SK-N-SH (cell line): ENCODE results near the gene COX4I2. TPM values are rescaled to one million over a fixed set of nuclear protein-coding genes. Genes with fewer than 3 reads are reported as not detected.

Experiments used
- CTCF ChIA-PET: fragments of 300-600, 350-600 bp; formaldehyde crosslinking; extraction: SDS; loops from one replicate; lab custom pipeline; 2021; lab: Yijun Ruan, JAX
- POLR2A ChIA-PET: fragments of 350-600 bp; sonication (Branson Sonifier 250); formaldehyde crosslinking; extraction: SDS; loops from one replicate; lab custom pipeline; 2020; ENCODE audit warnings: antibody characterized with exemption, inconsistent platforms; lab: Yijun Ruan, JAX
- DNase-seq: peaks from one replicate; pipeline ENCODE4 v3.0.0; 2012
- H2AFZ ChIP-seq: fragments of 200-600 bp; sonication (generic); 2 replicates; pipeline ENCODE4 v1.8.1; 2016; ENCODE audit warnings: antibody characterized with exemption, mild to moderate bottlenecking, low read depth
- H3F3A ChIP-seq: fragments of 200-600 bp; sonication (generic); replicated peaks from 2 replicates; pipeline ENCODE3; 2016; ENCODE audit warnings: antibody characterized with exemption, mild to moderate bottlenecking; ENCODE audit not compliant: insufficient read depth
- H3K27ac ChIP-seq, 2 experiments: fragments of 200-500 bp in 1 of 2; fragments of 200-600 bp in 1 of 2; sonication (Bioruptor generic) in 1 of 2; sonication (generic), shearing (Covaris generic) in 1 of 2; 2 replicates each; pipeline versions ENCODE4 v1.5.1 to v1.6.1; 2014 to 2016; ENCODE audit warnings: low read depth in 2 of 2, inconsistent platforms in 1 of 2, low read length in 1 of 2, mild to moderate bottlenecking in 1 of 2, mixed read lengths in 1 of 2
- H3K27me3 ChIP-seq: fragments of 200-600 bp; sonication (generic), shearing (Covaris generic); 2 replicates; pipeline ENCODE4 v1.6.1; 2016; ENCODE audit warnings: mixed run types; ENCODE audit not compliant: insufficient read depth
- H3K36me3 ChIP-seq, 2 experiments: fragments of 200-500 bp in 1 of 2; fragments of 200-600 bp in 1 of 2; sonication (Bioruptor generic) in 1 of 2; sonication (generic) in 1 of 2; replicated peaks in 1 of 2; 2 replicates each; pipeline versions ENCODE3 to v1.5.1; 2014 to 2016; ENCODE audit warnings: low read length in 1 of 2, mild to moderate bottlenecking in 1 of 2; ENCODE audit not compliant: insufficient read depth in 2 of 2, control insufficient read depth in 1 of 2
- H3K4me1 ChIP-seq, 2 experiments: fragments of 200-500 bp in 1 of 2; fragments of 200-600 bp in 1 of 2; sonication (Bioruptor generic) in 1 of 2; sonication (generic), shearing (Covaris generic) in 1 of 2; 2 replicates each; pipeline versions ENCODE4 v1.5.1 to v1.6.1; 2014 to 2016; ENCODE audit warnings: low read depth in 1 of 2, low read length in 1 of 2, mixed run types in 1 of 2; ENCODE audit not compliant: insufficient read depth in 2 of 2, control insufficient read depth in 1 of 2
- H3K4me2 ChIP-seq: fragments of 200-600 bp; sonication (generic), shearing (Covaris generic); 2 replicates; pipeline ENCODE4 v1.6.1; 2017; ENCODE audit warnings: mixed run types
- H3K4me3 ChIP-seq, 2 experiments: fragments of 200-500 bp in 1 of 2; fragments of 200-600 bp in 1 of 2; sonication (Bioruptor generic) in 1 of 2; sonication (generic), shearing (Covaris generic) in 1 of 2; 2 replicates each; pipeline versions ENCODE4 v1.5.1 to v1.8.1; 2014 to 2016; ENCODE audit warnings: low read depth in 2 of 2, inconsistent platforms in 1 of 2, low read length in 1 of 2, mild to moderate bottlenecking in 1 of 2, mixed read lengths in 1 of 2, moderate library complexity in 1 of 2
- H3K79me2 ChIP-seq: fragments of 200-600 bp; sonication (generic); 2 replicates; pipeline ENCODE4 v1.8.1; 2017; ENCODE audit warnings: mild to moderate bottlenecking; ENCODE audit not compliant: insufficient read depth
- H3K9ac ChIP-seq: fragments of 200-600 bp; sonication (generic); 2 replicates; pipeline ENCODE4 v1.6.1; 2017; ENCODE audit warnings: mixed run types
- H3K9me2 ChIP-seq: fragments of 200-600 bp; sonication (generic); 2 replicates; pipeline ENCODE4 v1.6.1; 2017; ENCODE audit warnings: mixed run types
- H3K9me3 ChIP-seq: fragments of 200-600 bp; sonication (generic); 2 replicates; pipeline ENCODE4 v1.6.1; 2017; ENCODE audit warnings: mixed run types, mild to moderate bottlenecking, moderate library complexity
- H4K20me1 ChIP-seq: fragments of 200-600 bp; sonication (generic); 2 replicates; pipeline ENCODE4 v1.6.1; 2017; ENCODE audit warnings: mild to moderate bottlenecking, mixed run types; ENCODE audit not compliant: insufficient read depth
- CHD2 ChIP-seq: fragments of 150-350 bp; IDR thresholded peaks from 2 replicates; pipeline ENCODE4 v1.6.1; 2018; ENCODE audit warnings: low read length; ENCODE audit not compliant: partially characterized antibody
- FOXM1 ChIP-seq: IDR thresholded peaks from 2 replicates; pipeline ENCODE4 v1.4.0; 2012; ENCODE audit warnings: low read depth, mild to moderate bottlenecking
- JUND ChIP-seq: IDR thresholded peaks from 2 replicates; pipeline ENCODE4 v1.4.0; 2012
- MEF2A ChIP-seq: IDR thresholded peaks from 2 replicates; pipeline ENCODE4 v1.4.0; 2012; ENCODE audit warnings: low read depth, borderline replicate concordance
- MXI1 ChIP-seq: IDR thresholded peaks from 2 replicates; pipeline ENCODE4 v1.6.1; 2012; ENCODE audit warnings: mild to moderate bottlenecking, low read depth, low read length, improper control_type of control experiment
- NFIC ChIP-seq: IDR thresholded peaks from 2 replicates; pipeline ENCODE4 v1.4.0; 2012; ENCODE audit warnings: borderline replicate concordance
- NRF1 ChIP-seq: IDR thresholded peaks from 2 replicates; pipeline ENCODE4 v1.6.1; 2012; ENCODE audit warnings: low read depth, mild to moderate bottlenecking, low read length
- POLR2AphosphoS5 ChIP-seq: IDR thresholded peaks from 2 replicates; pipeline ENCODE4 v1.6.1; 2012; ENCODE audit warnings: low read depth, low read length
- RAD21 ChIP-seq: IDR thresholded peaks from 2 replicates; pipeline ENCODE4 v1.6.1; 2012; ENCODE audit warnings: mild to moderate bottlenecking, low read length
- RXRA ChIP-seq: IDR thresholded peaks from 2 replicates; pipeline ENCODE4 v1.4.0; 2012; ENCODE audit warnings: low read depth, mild to moderate bottlenecking, borderline replicate concordance
- SIN3A ChIP-seq: IDR thresholded peaks from 2 replicates; pipeline ENCODE4 v1.6.1; 2012; ENCODE audit warnings: low read depth, mild to moderate bottlenecking, low read length, moderate library complexity, borderline replicate concordance
- SMC3 ChIP-seq: IDR thresholded peaks from 2 replicates; pipeline ENCODE4 v1.6.1; 2012; ENCODE audit warnings: low read depth, low read length, improper control_type of control experiment
- TAF1 ChIP-seq: IDR thresholded peaks from 2 replicates; pipeline ENCODE4 v1.6.1; 2012; ENCODE audit warnings: low read depth, mild to moderate bottlenecking, low read length, moderate library complexity, borderline replicate concordance
- TCF12 ChIP-seq: IDR thresholded peaks from 2 replicates; pipeline ENCODE4 v1.4.0; 2012
- TEAD4 ChIP-seq: IDR thresholded peaks from 2 replicates; pipeline ENCODE4 v1.4.0; 2012; ENCODE audit warnings: mild to moderate bottlenecking, borderline replicate concordance; ENCODE audit not compliant: insufficient read depth
- YY1 ChIP-seq: IDR thresholded peaks from 2 replicates; pipeline ENCODE4 v1.4.0; 2012; ENCODE audit warnings: low read depth, mild to moderate bottlenecking
- WGBS: methylation state at CpG from one replicate; pipeline ENCODE4 v1.1.6; 2017; ENCODE audit warnings: low lambda C conversion rate; 5-methylcytosine and 5-hydroxymethylcytosine counted together
- polyA plus RNA-seq, 3 experiments: library from polyadenylated mRNA; depleted of rRNA; stranded (reverse); fragments of >200 nt; gene quantifications; 2 replicates each; pipeline ENCODE4 v1.2.3, GENCODE V29; 2012
- TF ChIP-seq, protein P1 (sequence below): IDR thresholded peaks from 2 replicates; pipeline ENCODE4; 2012
- TF ChIP-seq, protein P2 (sequence below): IDR thresholded peaks from 2 replicates; pipeline ENCODE4 v1.4.0; 2012; ENCODE audit warnings: low read depth, borderline replicate concordance
- TF ChIP-seq, protein P3 (sequence below): fragments of 150-350 bp; IDR thresholded peaks from 2 replicates; pipeline ENCODE4 v1.6.1; 2016; ENCODE audit warnings: mild to moderate bottlenecking, low read depth, low read length

The COX4I2 gene
- polyA plus RNA-seq, 1 of the 3 experiments (the other 2 are of a cell fraction): 0.21 TPM

DNA sequence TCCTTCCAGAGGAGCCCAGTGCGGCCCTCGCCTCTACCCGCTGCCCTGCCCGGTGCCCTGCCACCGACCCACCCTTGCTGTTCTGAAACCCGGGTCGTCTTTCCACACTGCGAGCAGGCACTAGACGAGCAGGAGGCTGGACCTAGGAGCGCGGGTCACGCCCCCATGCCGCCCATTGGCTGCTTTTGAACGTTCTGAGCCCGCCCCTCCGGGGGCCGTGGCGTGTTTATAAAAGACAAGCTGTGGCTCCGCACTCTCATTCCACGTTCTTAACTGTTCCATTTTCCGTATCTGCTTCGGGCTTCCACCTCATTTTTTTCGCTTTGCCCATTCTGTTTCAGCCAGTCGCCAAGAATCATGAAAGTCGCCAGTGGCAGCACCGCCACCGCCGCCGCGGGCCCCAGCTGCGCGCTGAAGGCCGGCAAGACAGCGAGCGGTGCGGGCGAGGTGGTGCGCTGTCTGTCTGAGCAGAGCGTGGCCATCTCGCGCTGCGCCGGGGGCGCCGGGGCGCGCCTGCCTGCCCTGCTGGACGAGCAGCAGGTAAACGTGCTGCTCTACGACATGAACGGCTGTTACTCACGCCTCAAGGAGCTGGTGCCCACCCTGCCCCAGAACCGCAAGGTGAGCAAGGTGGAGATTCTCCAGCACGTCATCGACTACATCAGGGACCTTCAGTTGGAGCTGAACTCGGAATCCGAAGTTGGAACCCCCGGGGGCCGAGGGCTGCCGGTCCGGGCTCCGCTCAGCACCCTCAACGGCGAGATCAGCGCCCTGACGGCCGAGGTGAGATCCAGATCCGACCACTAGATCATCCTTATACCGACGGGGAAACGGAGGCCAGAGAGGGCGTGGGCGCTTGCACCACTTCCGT, 32.4 kb upstream of the COX4I2 start, which contains the start of gene ID1 (continued):
- TF ChIP-seq TEAD4 (peak; percentile 31; the same call in 1 of the 2 replicates), CHD2 (no peak), TAF1 (peak; percentile 98), YY1 (peak; percentile 39), MEF2A (no peak; the same call in 1 of the 2 replicates)
- TF ChIP-seq, protein P1, sequence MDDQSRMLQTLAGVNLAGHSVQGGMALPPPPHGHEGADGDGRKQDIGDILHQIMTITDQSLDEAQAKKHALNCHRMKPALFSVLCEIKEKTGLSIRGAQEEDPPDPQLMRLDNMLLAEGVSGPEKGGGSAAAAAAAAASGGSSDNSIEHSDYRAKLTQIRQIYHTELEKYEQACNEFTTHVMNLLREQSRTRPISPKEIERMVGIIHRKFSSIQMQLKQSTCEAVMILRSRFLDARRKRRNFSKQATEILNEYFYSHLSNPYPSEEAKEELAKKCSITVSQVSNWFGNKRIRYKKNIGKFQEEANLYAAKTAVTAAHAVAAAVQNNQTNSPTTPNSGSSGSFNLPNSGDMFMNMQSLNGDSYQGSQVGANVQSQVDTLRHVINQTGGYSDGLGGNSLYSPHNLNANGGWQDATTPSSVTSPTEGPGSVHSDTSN: peak; percentile 33
- TF ChIP-seq, protein P2, sequence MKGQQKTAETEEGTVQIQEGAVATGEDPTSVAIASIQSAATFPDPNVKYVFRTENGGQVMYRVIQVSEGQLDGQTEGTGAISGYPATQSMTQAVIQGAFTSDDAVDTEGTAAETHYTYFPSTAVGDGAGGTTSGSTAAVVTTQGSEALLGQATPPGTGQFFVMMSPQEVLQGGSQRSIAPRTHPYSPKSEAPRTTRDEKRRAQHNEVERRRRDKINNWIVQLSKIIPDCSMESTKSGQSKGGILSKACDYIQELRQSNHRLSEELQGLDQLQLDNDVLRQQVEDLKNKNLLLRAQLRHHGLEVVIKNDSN: 0 out of 2 replicates have a peak, but pooled peaks have one; percentile 32

- peak; percentile 52 for DNase-seq
- peak overlapping the region; percentile 91 for H3K4me2 ChIP-seq
- peaks cover 28 to 37% of the 10 kb centered on the region in 2 experiments for H3K4me1 ChIP-seq
- no peak overlapping the region for H2AFZ ChIP-seq
- peak overlapping the region; percentile 100 for H3K9ac ChIP-seq
- peaks cover 79% of the 10 kb centered on the region for H3F3A ChIP-seq
- H3K27me3 ChIP-seq: no peaks in the 10 kb centered on the region
- H3K27ac ChIP-seq: peak overlapping the region; percentile 90 to 100
- H3K36me3 ChIP-seq: peaks cover 0 to 18% of the 10 kb centered on the region in 2 experiments
- no peaks in the 10 kb centered on the region for H3K9me2 ChIP-seq
- H3K9me3 ChIP-seq: no peaks in the 10 kb centered on the region
- H4K20me1 ChIP-seq: peaks cover 20% of the 10 kb centered on the region
- POLR2A ChIA-PET: interaction anchor here (0.9 to 7.4 kb wide), 18 partner anchors 10 to 133 kb away, joined by 3 to 181 read pairs (median 4); partner anchors contain the start of gene TPX2
- H3K79me2 ChIP-seq: peaks cover 42% of the 10 kb centered on the region
- CTCF ChIA-PET: interaction anchor here (0.9 to 33.9 kb wide), 6 partner anchors 10 to 117 kb away, joined by 4 to 1802 read pairs (median 4); no protein-coding TSS in a partner anchor
- peak overlapping the region; percentile 80 to 96 for H3K4me3 ChIP-seq
- WGBS: 1% methylated on average over 38 of the region's 39 CpGs
- TF ChIP-seq POLR2AphosphoS5: peak; percentile 3; the same call in 1 of the 2 replicates
- no peak; the same call in 1 of the 2 replicates for TF ChIP-seq TCF12
- peak; percentile 32 for TF ChIP-seq TAF1
- TF ChIP-seq FOXM1: no peak
- no peak for TF ChIP-seq NRF1
- TF ChIP-seq MXI1: no peak
- no peak for TF ChIP-seq RXRA
- TF ChIP-seq RAD21: no peak
- no peak for TF ChIP-seq NFIC
- TF ChIP-seq, protein P3, sequence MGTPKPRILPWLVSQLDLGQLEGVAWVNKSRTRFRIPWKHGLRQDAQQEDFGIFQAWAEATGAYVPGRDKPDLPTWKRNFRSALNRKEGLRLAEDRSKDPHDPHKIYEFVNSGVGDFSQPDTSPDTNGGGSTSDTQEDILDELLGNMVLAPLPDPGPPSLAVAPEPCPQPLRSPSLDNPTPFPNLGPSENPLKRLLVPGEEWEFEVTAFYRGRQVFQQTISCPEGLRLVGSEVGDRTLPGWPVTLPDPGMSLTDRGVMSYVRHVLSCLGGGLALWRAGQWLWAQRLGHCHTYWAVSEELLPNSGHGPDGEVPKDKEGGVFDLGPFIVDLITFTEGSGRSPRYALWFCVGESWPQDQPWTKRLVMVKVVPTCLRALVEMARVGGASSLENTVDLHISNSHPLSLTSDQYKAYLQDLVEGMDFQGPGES: no peak
- TF ChIP-seq, protein P2: no peak
- TF ChIP-seq JUND: peak; percentile 9; the same call in 1 of the 2 replicates
- TF ChIP-seq, protein P1: no peak
- TF ChIP-seq SIN3A: no peak; the same call in 1 of the 2 replicates
- TF ChIP-seq SMC3: no peak
- 0 out of 2 replicates have a peak, but pooled peaks have one; percentile 17 for TF ChIP-seq TEAD4
Observed at GRCh38 chr20:31605902-31606803, 31.6 kb upstream of the COX4I2 start.
